Femur (tissue), 1 donor: ENCODE measurements around the gene PRKACA.

Experiments
- DNase-seq: peaks from one replicate; pipeline ENCODE4 v3.0.0-alpha.2; 2017

The PRKACA gene

DNA sequence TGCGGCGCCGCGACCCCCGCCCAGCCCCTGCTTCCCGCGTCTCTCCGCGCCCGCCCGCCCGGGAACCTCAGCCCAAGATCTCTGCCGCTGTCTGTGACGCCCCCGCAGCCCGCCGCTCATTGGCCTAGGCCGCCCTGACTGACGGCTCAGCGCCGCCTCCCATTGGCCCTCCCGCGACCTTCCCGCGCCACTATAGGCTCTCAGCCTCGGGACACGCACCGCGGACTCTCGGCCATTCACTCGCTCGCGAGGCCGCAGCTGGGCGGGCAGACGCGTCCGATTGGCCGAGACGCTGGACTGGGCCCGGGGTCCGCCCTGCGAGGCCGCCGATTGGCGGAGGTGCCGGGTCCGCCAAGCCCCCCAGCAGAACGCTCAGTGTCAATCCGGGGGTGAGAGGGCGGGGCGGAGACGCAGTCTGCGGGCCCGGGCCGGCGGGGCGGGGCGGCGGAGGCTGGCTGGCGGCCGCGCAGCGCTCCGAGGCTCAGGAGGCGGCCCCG is at the start of gene PRKACA:
TSS of gene PRKACA (minus strand) at position 95 of the 497 bp plus-strand sequence. CDS start 215 bp downstream, outside the sequence.
- DNase-seq: peak; percentile 100

DNA sequence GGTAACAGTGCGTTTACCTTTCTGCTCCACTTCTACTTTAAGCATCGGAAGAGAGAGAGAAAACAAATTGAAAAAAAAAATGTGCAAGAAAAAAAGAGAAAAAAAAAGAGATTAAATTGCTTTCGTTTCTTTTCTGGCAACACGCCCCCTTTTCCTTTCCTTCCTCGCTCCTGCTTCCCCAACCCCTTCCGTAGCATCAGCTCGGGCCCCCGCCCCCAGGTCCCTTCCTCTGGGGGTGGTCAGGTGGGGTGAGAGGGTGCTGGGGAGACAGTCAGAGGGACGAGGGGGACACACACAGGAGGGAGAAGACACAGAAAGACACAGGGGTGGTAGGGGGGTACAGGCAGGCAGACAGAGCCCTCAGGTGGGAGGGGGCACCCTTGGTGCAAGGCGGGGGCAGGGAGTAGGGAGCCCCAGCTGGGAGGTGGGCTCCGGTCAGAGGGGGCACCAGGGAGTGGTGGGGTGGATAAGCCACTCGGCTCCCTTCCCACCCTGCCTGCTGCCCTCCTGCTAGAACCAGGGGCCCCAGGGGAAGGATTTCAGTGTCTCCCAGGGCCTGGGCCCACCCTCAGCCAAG is 49.5 kb upstream of the PRKACA start:
- DNase-seq: peak; percentile 33

DNA sequence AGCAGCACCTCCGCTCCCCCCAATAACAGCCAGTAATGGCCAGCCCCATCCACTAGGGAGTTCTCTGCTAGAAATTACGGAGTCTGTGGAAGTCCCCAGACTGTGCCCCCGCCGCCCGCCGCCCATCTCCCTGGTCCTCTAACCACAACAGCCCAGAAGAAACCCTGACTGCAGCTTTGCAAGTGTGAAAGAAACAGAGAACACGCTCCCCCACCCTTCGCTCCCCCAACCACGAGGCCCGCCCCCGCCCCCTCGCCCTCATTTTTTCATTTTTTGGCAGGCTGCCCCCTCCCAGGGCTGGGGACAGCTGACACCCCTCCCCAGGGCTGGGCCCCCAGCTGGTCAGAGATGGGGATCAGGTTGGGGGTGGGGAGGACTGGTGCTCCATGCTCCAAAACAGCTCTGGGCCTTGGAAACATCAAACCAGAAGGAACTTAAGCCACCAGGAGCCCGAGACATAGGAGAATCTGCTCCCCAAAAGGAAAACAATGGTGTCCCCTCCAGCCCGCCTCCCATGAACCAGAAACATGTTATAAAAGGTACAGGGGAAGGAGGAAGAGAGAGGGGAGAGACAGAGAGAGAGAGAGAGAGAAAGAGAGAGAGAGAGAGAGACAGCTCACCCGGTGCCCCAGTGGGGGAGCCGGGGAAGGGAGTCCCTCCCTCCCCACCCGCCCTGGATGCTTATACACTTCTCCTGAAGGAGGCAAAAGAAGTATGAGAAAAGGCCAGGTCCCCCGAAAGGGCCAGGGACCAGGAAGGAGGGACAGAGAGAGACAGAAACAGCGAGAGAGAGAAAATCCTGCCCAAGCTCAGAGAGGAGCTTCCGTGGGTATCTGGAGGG is 48.6 kb upstream of the PRKACA start:
- peak; percentile 48 for DNase-seq

DNA sequence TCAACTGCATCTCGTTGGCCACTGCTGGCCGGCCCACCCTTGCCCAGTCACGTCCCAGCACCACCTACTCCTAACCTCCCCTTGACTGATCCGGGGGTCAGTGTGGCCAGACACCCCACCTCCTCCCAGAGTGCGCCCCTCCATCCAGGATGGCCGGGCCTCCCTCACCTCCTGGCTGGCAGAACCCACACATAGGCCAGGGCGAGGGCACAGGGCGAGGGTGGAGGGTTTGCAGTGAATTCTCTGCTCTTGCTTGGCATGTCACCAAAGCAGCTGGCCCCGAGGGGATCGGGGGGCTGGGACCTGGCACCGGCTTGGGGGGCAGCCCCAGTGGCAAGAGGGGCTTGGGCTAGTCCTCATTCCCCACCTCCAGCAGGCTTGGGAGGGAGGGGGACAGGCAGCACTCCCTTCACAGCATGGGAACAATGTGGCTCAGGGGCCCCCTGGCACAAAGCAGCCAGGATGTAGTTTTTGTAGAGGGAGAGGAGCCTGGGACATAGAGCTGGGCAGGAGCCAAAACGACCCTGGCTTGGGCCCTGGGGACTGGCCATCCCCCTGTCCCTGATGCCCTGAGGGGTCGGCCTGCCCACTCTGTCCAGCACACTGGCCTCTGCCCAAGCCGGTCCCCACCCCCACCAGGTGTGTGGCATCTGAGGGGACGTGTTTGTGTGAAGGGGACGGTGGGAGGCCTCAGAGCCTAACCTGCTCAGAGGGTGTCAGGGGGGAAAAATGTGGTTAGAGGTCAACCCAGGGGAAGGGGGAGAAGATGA is 47.3 kb upstream of the PRKACA start:
- DNase-seq: peak; percentile 33

DNA sequence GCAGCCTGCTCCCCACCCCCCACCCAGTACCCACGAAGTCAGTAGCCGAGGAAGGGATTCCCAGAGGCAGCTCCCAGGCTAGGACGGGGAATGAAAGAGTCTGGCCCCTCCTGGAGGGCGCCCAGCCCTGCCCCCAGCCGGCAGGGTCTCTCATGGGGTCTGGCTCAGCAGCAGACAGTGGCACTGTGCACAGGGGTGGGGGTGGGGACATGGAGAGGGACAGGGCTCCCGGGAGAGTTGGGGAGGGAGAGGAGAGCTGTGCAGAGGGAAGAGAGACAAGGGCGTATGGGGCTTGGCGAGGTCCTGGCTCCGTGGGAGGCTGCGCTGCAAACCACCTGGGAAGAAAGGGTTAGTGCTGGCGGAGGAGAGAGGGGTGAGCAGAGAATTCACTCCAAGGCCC is 46.5 kb upstream of the PRKACA start:
- DNase-seq: no peak

DNA sequence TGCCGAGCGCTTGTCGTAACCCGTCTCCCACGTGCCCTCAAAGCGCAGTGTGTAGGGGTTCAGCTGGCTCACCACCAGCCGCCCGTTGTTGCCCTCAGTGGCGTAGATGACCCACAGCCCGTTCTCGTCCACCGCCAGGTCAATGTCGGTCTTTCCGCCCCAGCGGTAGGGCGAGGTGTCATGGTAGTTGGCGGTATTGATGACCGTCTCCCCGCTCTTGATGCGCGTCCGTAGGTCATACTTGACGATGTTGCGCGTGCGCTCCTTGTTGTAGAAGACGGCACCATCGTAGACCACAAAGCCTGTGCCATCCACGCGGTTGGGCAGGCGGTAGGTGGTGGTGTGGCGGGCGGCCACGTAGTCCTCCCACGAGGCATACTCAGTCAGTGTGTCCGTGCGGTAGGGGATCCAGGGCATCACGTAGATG is 45.3 kb upstream of the PRKACA start:
- no peak for DNase-seq

DNA sequence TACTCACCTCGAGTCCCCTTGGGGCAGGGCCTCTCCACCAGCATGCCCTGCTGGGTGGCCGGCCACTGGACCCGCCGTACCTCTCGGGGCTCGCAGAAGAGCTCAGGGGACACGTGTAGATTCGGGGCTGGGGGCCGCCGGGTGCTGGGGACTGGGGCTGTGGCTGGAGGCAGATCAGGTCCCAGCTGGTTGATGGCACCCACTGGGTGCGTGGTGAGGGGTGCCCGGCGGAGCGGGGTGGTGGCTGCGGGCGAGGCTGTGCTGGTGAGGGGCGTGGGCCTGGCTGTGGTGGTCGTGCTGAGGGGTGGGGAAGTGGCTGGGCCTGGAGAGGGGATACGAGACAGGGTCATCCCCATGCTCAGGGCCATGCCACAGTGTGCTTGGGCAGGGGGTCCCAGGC is 43.7 kb upstream of the PRKACA start:
- DNase-seq: no peak

DNA sequence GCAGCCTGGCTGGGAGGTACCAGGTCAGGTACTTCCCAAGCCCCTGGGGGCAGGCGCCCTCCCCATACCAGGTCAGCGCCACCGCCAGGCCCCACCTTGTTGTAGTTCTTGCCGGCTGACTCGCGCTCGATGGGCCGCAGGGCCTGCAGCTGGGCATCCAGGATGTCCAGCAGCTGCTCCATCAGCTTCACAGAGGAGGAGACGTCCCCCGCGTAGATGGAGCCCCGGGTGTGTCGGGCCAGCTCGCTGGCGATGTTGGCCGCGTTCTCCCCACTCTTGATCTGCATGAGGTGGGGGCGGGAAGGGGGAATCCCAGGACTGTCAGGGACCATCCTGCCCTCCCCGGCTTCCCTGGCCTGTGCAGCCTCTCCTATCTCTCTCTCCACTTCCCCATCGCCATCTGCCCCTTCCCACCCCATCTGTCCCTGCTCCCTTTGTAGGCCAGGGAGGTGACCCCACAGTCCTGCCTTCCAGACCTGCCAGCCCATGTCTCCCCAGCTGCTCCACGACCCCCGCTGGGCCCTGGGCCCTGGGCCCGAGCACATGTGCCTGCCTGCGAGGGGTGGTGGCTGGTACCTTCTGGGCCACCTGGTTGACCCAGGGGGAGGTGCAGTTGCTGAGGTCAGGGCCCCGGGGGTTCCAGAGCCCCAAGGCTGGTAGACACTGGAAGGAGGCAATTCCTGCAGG is 42.6 kb upstream of the PRKACA start:
- no peak for DNase-seq

- no peak for DNase-seq
These were observed 41.5 kb upstream of the PRKACA start for GRCh38 chr19:14159059-14159458.

- no peak for DNase-seq
These were observed 40.9 kb upstream of the PRKACA start for GRCh38 chr19:14158276-14159023.

DNA sequence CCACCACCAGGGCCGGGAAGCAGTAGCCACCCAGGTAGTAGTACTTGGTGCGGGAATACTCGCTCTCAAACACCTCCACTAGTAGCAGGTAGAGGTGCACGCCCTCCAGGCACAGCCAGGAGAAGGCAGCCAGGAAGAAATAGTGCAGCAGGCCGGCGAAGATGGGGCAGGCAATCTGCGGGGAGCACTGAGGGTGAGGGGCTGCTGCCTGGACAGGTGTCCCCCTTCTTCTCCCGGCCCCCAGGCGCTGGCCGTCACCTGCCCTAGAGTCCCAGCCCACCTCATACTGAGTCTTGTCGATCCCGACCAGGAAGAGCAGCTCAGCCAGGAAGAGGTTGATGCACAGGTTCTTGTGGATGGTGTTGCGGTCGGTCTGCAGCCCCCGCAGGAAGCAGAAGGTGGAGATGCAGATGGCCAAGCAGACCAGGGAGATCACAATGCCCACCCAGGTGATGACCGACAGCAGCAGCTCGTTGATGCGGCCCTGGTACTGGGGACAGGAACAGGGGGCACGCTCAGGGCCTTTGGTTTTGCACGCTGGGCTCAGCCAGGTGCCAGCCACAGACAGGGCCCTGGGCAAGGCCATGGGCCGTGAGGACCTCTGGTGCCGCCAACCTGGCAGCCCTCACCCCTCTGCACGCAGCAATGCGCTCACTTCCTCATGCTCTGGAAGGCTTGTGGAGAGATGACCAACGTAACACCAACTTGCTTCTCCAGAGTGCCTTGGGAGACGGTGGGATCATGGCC is 39.6 kb upstream of the PRKACA start:
- no peak for DNase-seq

DNA sequence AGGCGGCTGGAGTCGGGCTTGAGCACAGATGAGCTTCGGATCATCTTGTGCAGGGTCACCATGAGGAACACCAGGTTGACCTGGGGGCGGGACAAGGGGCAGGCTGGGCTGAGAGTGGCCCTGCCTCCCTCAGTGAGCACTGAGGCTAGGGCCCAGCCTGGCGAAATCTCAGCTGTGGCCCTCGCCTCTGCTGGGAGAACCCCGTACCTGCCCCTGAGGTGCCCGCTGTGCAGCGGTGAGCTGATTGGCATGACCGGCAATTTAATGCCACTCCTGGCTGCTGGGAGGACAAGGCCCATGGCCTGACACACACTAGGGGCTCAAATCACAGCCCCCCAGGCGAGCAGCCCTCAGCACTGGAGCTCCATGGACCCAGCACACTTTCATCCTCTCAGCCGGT is 38.6 kb upstream of the PRKACA start:
- DNase-seq: no peak

DNA sequence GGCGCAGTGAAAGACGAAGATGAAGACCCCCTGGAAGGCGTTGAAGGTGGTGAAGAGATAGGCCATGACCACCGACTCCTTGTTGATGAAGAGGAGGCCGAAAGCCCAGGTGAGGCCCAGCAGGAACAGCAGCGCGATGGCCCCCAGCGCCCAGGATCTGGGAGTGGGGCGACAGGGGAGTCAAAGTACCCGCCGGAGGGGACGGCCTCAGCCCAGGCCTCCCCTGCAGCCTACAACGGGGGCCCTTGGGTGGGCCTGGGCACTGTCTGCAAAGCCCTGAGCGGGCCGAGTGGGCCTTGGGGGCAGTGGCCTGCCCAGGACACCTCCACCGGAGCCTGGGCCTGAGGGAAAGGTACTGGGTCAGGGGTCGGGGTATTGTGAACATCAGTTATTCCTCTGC is 37.8 kb upstream of the PRKACA start:
- DNase-seq: no peak

GRCh38 chr19:14152713-14153112 is 35.2 kb upstream of the PRKACA start:
- DNase-seq: no peak

DNA sequence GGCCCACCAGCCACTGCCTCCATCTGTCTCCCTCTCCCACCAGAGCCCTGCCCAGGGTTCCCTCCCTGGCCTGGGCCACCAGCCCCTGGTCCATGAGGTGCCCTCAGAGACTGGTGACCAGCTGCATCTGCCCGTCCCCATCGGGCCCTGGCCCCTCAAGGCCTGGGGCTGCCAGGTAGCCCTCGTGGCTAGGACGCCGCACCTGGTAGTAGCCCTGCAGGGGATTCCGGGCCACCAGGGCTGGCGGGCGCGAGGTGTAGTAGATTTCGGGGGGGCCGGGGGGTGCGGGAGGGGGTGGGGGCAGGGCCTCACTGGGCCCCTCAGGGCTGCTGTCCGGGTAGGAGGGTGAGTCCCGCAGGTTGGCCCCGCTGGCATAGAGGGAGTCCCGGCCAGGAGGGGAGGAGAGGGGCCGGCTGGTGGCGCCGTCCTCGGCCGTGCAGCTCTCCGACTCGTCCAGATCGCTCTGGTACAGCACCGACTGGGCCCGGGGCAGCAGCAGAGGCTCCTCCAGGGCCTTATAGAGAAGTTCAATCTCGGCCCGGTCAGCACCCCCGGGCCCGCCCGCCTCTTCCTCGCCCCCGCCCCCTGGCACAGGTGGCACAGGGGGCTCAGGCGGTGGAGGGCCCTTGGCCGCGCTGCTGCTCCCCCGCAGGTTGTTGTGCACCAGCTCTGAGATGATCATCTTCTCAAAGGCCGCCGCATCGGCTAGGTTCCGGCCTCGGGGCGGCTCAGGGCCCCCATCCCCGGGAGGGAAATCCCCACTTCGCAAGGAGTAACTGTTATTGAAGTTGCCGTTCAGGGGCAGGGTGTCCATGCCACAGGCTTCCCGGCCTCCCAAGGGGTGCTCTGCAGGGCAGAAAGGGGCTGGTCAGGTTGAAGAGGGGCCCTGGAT is 33.5 kb upstream of the PRKACA start:
- no peak for DNase-seq

- no peak for DNase-seq
These were observed 32.6 kb upstream of the PRKACA start for GRCh38 chr19:14150041-14150769.

- peak; percentile 87 for DNase-seq
These were observed 32.0 kb upstream of the PRKACA start for GRCh38 chr19:14149509-14149994.

DNA sequence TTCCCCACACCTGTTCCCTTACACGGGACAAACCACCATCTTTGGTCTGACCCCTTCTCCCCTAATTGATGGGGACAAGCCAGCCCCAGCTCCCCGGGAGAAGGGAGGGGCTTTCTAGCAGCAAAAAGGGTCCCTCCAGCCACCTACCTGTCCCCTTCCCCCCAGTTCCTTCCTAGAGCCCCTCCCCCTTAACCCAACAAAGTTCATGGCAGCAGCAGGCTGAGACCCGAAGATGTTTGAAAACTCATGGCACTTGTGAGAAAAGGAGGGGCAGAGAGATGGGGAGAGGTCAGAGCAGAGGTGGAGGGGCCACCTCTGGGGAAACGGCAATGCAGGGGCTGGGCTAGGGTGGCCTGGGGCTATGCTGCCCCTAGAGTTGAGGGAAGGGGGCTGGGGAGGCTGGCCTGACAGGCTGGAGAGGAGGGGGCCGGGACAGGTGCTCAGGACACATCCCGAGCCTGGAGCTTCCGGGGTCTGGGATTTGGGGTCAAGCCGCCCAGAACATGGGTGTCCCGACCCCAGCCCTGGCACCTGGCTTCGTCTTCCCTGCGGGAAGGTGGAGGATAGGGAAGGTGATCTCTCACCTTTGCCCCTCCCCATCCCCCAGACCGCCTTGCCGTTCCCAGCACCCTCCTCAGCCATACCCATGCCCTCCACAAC is 31.3 kb upstream of the PRKACA start:
- DNase-seq: no peak
